GM23338 (cell line): ENCODE results near the gene PGAP3. TPM values are rescaled to one million over a fixed set of nuclear protein-coding genes. Genes with fewer than 3 reads are reported as not detected.

Source experiments
- ATAC-seq: fragments of 200-7000 bp; cut with Tn5 transposase; 3 replicates; pipeline ENCODE4 v1.9.1; 2020
- DNase-seq: peaks from one replicate; pipeline ENCODE4 v3.0.0-alpha.2; 2015; ENCODE audit warnings: low spot score
- H2AFZ ChIP-seq: fragments of 200-600 bp; sonication (generic); 2 replicates; pipeline ENCODE4 v1.8.0; 2016; ENCODE audit warnings: antibody characterized with exemption, mild to moderate bottlenecking, moderate library complexity
- H3F3A ChIP-seq: fragments of 200-600 bp; sonication (generic); replicated peaks from 2 replicates; pipeline ENCODE4 v1.8.0; 2017; ENCODE audit warnings: antibody characterized with exemption, mixed run types, low read depth
- H3K27ac ChIP-seq: fragments of 200-600 bp; sonication (generic); 2 replicates; pipeline ENCODE4 v1.6.1; 2016; ENCODE audit warnings: low read depth
- H3K27me3 ChIP-seq: fragments of 200-600 bp; sonication (generic); 2 replicates; pipeline ENCODE4 v1.8.0; 2016; ENCODE audit warnings: mild to moderate bottlenecking, mixed run types, moderate library complexity; ENCODE audit not compliant: insufficient read depth
- H3K36me3 ChIP-seq: fragments of 200-600 bp; sonication (generic); 2 replicates; pipeline ENCODE4 v1.8.0; 2016; ENCODE audit warnings: mild to moderate bottlenecking; ENCODE audit not compliant: insufficient read depth
- H3K4me1 ChIP-seq: fragments of 200-600 bp; sonication (generic); 2 replicates; pipeline ENCODE4 v1.8.0; 2016; ENCODE audit warnings: mild to moderate bottlenecking, moderate library complexity; ENCODE audit not compliant: insufficient read depth
- H3K4me2 ChIP-seq: fragments of 200-600 bp; sonication (generic); 2 replicates; pipeline ENCODE4 v1.7.1; 2017; ENCODE audit warnings: mixed run types
- H3K4me3 ChIP-seq: fragments of 200-600 bp; sonication (generic); 2 replicates; pipeline ENCODE4 v1.6.1; 2016; ENCODE audit warnings: mixed run types
- H3K79me2 ChIP-seq: fragments of 200-600 bp; sonication (generic); replicated peaks from 2 replicates; pipeline ENCODE4 v1.8.0; 2017; ENCODE audit warnings: mild to moderate bottlenecking; ENCODE audit not compliant: insufficient read depth
- H3K9me2 ChIP-seq: fragments of 200-600 bp; sonication (generic); 2 replicates; pipeline ENCODE4 v1.8.0; 2017; ENCODE audit not compliant: insufficient read depth
- H4K20me1 ChIP-seq: fragments of 200-600 bp; sonication (generic); replicated peaks from 2 replicates; pipeline ENCODE4 v1.8.0; 2017; ENCODE audit warnings: mild to moderate bottlenecking; ENCODE audit not compliant: insufficient read depth
- H3K27ac Mint-ChIP-seq: 2 replicates; pipeline ENCODE4 v1.8.0; 2020; ENCODE audit warnings: inconsistent platforms, mild to moderate bottlenecking, moderate library complexity, mixed read lengths
- H3K27me3 Mint-ChIP-seq: 3 replicates; pipeline ENCODE4 v1.8.0; 2022; ENCODE audit warnings: low read depth, mild to moderate bottlenecking, moderate library complexity, mixed read lengths, inconsistent platforms; ENCODE audit not compliant: insufficient read depth, poor library complexity
- H3K36me3 Mint-ChIP-seq: 3 replicates; pipeline ENCODE4 v1.8.0; 2021; ENCODE audit warnings: low read depth, mild to moderate bottlenecking, inconsistent platforms, moderate library complexity, mixed read lengths
- H3K4me1 Mint-ChIP-seq: 3 replicates; pipeline ENCODE4 v1.8.0; 2020; ENCODE audit warnings: mild to moderate bottlenecking, inconsistent platforms, mixed read lengths
- H3K4me3 Mint-ChIP-seq: 3 replicates; pipeline ENCODE4 v1.8.0; 2021; ENCODE audit warnings: moderate library complexity, mild to moderate bottlenecking, inconsistent platforms, mixed read lengths
- H3K9me3 Mint-ChIP-seq: 3 replicates; pipeline ENCODE4 v1.8.0; 2020; ENCODE audit warnings: moderate library complexity, mild to moderate bottlenecking, inconsistent platforms, mixed read lengths
- CREB1 ChIP-seq: fragments of 250-450 bp; sonication (Bioruptor Pico); IDR thresholded peaks from 2 replicates; pipeline ENCODE4 v1.5.0; 2020; ENCODE audit warnings: low read depth, mild to moderate bottlenecking, moderate library complexity
- CTCF ChIP-seq, 2 experiments: fragments of 200-600 bp in 1 of 2; sonication (generic) in 1 of 2; conservative IDR thresholded peaks; 2 replicates each; pipeline versions ENCODE4 v1.5.1 to v1.6.1; 2016 to 2017; ENCODE audit warnings: antibody characterized with exemption in 2 of 2, low read depth in 2 of 2, mild to moderate bottlenecking in 2 of 2, moderate library complexity in 1 of 2
- ETS1 ChIP-seq: IDR thresholded peaks from 2 replicates; pipeline ENCODE4 v1.6.1; 2016; ENCODE audit warnings: antibody characterized with exemption
- EZH2 ChIP-seq: fragments of 200-600 bp; sonication (generic); IDR thresholded peaks from one replicate; pipeline ENCODE4 v1.8.0; 2017; ENCODE audit warnings: antibody characterized with exemption, mild to moderate bottlenecking, low read depth; ENCODE audit not compliant: unreplicated experiment
- EZH2phosphoT487 ChIP-seq: fragments of 200-600 bp; sonication (generic); IDR thresholded peaks from one replicate; pipeline ENCODE4 v1.8.1; 2018; ENCODE audit warnings: antibody characterized with exemption; ENCODE audit not compliant: unreplicated experiment
- JUNB ChIP-seq: IDR thresholded peaks from one replicate; pipeline ENCODE4 v1.6.1; 2016; ENCODE audit warnings: antibody characterized with exemption; ENCODE audit not compliant: unreplicated experiment
- NANOG ChIP-seq: IDR thresholded peaks from 2 replicates; pipeline ENCODE4 v1.6.1; 2016; ENCODE audit warnings: antibody characterized with exemption, borderline replicate concordance
- POLR2AphosphoS5 ChIP-seq: IDR thresholded peaks from 2 replicates; pipeline ENCODE4 v1.6.1; 2016; ENCODE audit warnings: antibody characterized with exemption, low read depth
- REST ChIP-seq: IDR thresholded peaks from one replicate; pipeline ENCODE4 v1.6.1; 2018; ENCODE audit warnings: antibody characterized with exemption; ENCODE audit not compliant: unreplicated experiment
- STAT1 ChIP-seq: IDR thresholded peaks from one replicate; pipeline ENCODE4 v1.6.1; 2016; ENCODE audit warnings: antibody characterized with exemption; ENCODE audit not compliant: unreplicated experiment
- ZNF114 ChIP-seq: fragments of 250-450 bp; sonication (Bioruptor Pico); IDR thresholded peaks from 2 replicates; pipeline ENCODE4 v1.5.0; 2020; ENCODE audit warnings: mild to moderate bottlenecking, moderate library complexity
- ZNF331 ChIP-seq: fragments of 250-450 bp; sonication (Bioruptor Pico); IDR thresholded peaks from 2 replicates; pipeline ENCODE4 v1.5.0; 2020; ENCODE audit warnings: low read depth, mild to moderate bottlenecking, moderate library complexity
- ZNF462 ChIP-seq: fragments of 250-450 bp; sonication (Bioruptor Pico); IDR thresholded peaks from 2 replicates; pipeline ENCODE4 v1.5.0; 2020; ENCODE audit warnings: mild to moderate bottlenecking, moderate library complexity
- polyA plus RNA-seq: library from polyadenylated mRNA; unstranded; fragments of >200 nt; fragmentation: Nextera tagmentation; extraction: Ambion mirVana; gene quantifications from 2 replicates; pipeline ENCODE4 v1.2.1, GENCODE V29; 2016
- total RNA-seq: library from RNA; depleted of rRNA; stranded (reverse); fragments of >200 nt; shearing (Covaris generic); gene quantifications from 2 replicates; pipeline ENCODE4 v1.2.3, GENCODE V29; 2014

Gene PGAP3
- total and polyA plus RNA-seq, 2 experiments from 2014 or later, result 7.0 to 10.7 TPM

GRCh38 chr17:39711851-39712250, 24.0 kb upstream of the PGAP3 start:
- H3K4me1 ChIP-seq, result no peaks in the 10 kb centered on the region
- TF ChIP-seq REST (no peak), ZNF462 (no peak), EZH2 (no peak), JUNB (no peak), POLR2AphosphoS5 (no peak), CREB1 (CRISPR knock-in tag) (no peak), NANOG (no peak), ETS1 (no peak), ZNF331 (CRISPR knock-in tag) (no peak), EZH2phosphoT487 (no peak), STAT1 (no peak), CTCF (conservative IDR thresholded peaks at IDR 0.05; ENCODE audit: low read depth in 2 of 2) (no peak), ZNF114 (CRISPR knock-in tag) (no peak)
- ATAC-seq, result no peak
- H3K79me2 ChIP-seq, result 0 out of 2 replicates have a peak, but pooled peaks cover 8% of the 10 kb centered on the region
- H3K9me2 ChIP-seq, result no peaks in the 10 kb centered on the region
- peaks cover 13% of the 10 kb centered on the region for H3K27me3 Mint-ChIP-seq
- H3K4me3 ChIP-seq, result no peak overlapping the region
- peaks cover 15% of the 10 kb centered on the region for H4K20me1 ChIP-seq
- peaks cover 91% of the 10 kb centered on the region for H3K36me3 Mint-ChIP-seq
- peaks cover 36% of the 10 kb centered on the region for H3K36me3 ChIP-seq
- H2AFZ ChIP-seq, result no peak overlapping the region
- no peak overlapping the region for H3K4me2 ChIP-seq
- 0 out of 2 replicates have a peak overlapping the region, but pooled peaks have one; percentile 27 for H3K27ac Mint-ChIP-seq
- H3F3A ChIP-seq, result 0 out of 2 replicates have a peak, but pooled peaks cover 2% of the 10 kb centered on the region
- no peak overlapping the region for H3K4me3 Mint-ChIP-seq
- no peaks in the 10 kb centered on the region for H3K27me3 ChIP-seq
- H3K4me1 Mint-ChIP-seq, result peaks cover 3% of the 10 kb centered on the region; the same call in 2 of the 3 replicates
- no peak for DNase-seq
- H3K27ac ChIP-seq, result no peak overlapping the region
- H3K9me3 Mint-ChIP-seq, result no peaks in the 10 kb centered on the region
